Measurements from ENCODE around the gene LUC7L3. TPM values are rescaled to one million over a fixed set of nuclear protein-coding genes. Genes with fewer than 3 reads are reported as not detected.

Gene LUC7L3
- total RNA-seq, 1 experiment from 2014 or later = 154 TPM

DNA sequence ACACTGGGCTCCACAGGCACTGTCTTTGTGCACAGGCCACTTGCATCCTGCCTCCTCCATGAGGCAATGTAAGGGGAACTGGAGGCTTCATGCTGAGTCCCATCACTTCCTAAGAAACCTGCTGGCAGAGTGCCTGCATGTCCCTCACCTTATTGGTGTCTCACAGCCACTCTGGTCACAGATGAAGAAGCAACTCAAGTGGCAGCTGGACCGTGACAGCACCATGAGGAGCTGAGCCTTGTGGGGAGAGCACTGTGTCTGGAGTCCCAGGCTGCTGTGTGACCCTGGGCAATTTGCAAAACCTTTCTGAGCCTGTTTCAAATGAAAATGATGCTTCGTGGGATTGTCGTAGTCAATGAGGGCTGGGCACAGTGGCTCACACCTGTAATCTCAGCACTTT, 31.2 kb upstream of the LUC7L3 start:
- no peak overlapping the region for H4K8ac ChIP-seq (replicated peaks; ENCODE audit: insufficient read length, low read depth, low read length)
- H4K20me1 ChIP-seq (ENCODE audit: control insufficient read depth, insufficient read depth, insufficient read length) = no peaks in the 10 kb centered on the region
- no peaks in the 10 kb centered on the region for H3K79me1 ChIP-seq (ENCODE audit: insufficient read depth, low read depth, low read length, poor library complexity, severe bottlenecking)
- Mint-ChIP-seq H3K4me3 (no peak overlapping the region), H3K27me3 (ENCODE audit: low read depth) (no peaks in the 10 kb centered on the region), H3K9me3 (no peaks in the 10 kb centered on the region; a peak in 1 of 5 replicates), H3K36me3 (ENCODE audit: insufficient read depth in 1 of 3, low read depth in 3 of 3) (peaks cover 0 to 10% (median 7%) of the 10 kb centered on the region in 3 experiments; a peak in 4 of 7 replicates), H3K27ac (no peak overlapping the region), H3K4me1 (peaks cover 35 to 52% of the 10 kb centered on the region in 2 experiments)
- H3K18ac ChIP-seq (ENCODE audit: insufficient read length, low read depth, low read length) = no peak overlapping the region
- no peak overlapping the region for H2BK12ac ChIP-seq (ENCODE audit: insufficient read length, low read depth, low read length)
- TF ChIP-seq CTCF (conservative IDR thresholded peaks at IDR 0.05) = no peak
- H3K4me2 ChIP-seq (ENCODE audit: insufficient read depth, insufficient read length, low read length) = no peak overlapping the region
- H2AFZ ChIP-seq (ENCODE audit: low read length) = no peak overlapping the region
- H3K56ac ChIP-seq (ENCODE audit: insufficient read length, low read depth, low read length) = no peak overlapping the region
- no peak overlapping the region for H2AK5ac ChIP-seq (ENCODE audit: insufficient read length, low read length)
- H3K14ac ChIP-seq (ENCODE audit: insufficient read depth, low read length) = no peak overlapping the region
- no peak overlapping the region for H4K5ac ChIP-seq (ENCODE audit: insufficient read length, low read depth, low read length)
- H3K27ac ChIP-seq (ENCODE audit: insufficient read length, low read depth, low read length) = no peak overlapping the region
- no peak overlapping the region for H3T11ph ChIP-seq (ENCODE audit: low read length)
- H2BK20ac ChIP-seq (ENCODE audit: low read depth, low read length, poor library complexity, severe bottlenecking) = no peak overlapping the region
- H2BK120ac ChIP-seq (ENCODE audit: low read depth, low read length, poor library complexity, severe bottlenecking) = no peak overlapping the region
- no peaks in the 10 kb centered on the region for H3K9me3 ChIP-seq (ENCODE audit: control insufficient read depth, low read depth, low read length)
- no peak overlapping the region for H3K9ac ChIP-seq (ENCODE audit: extremely low read depth, insufficient read length, low read length)
- H3K27me3 ChIP-seq (ENCODE audit: insufficient read depth, low read length) = no peaks in the 10 kb centered on the region
- H3K79me2 ChIP-seq (ENCODE audit: insufficient read depth, low read length) = no peaks in the 10 kb centered on the region
- H4K91ac ChIP-seq (ENCODE audit: insufficient read length, low read depth, low read length) = no peak overlapping the region
- no peak overlapping the region for H2BK5ac ChIP-seq (ENCODE audit: insufficient read length, low read length)
- WGBS (ENCODE audit: extremely low coverage, insufficient read length, low lambda C conversion rate) = no CpG with 5 or more reads among the region's 3 CpGs
- H2BK15ac ChIP-seq (ENCODE audit: low read depth, low read length) = no peak overlapping the region
- no peaks in the 10 kb centered on the region for H3K23me2 ChIP-seq (ENCODE audit: insufficient read length, low read depth, low read length, poor library complexity, severe bottlenecking)
- no peak for DNase-seq
- no peaks in the 10 kb centered on the region for H3K4me1 ChIP-seq (ENCODE audit: insufficient read depth, low read length)
- H3K4ac ChIP-seq (ENCODE audit: low read depth, low read length) = no peak overlapping the region
- H3K23ac ChIP-seq (ENCODE audit: insufficient read length, low read depth, low read length) = no peak overlapping the region
